H1 (cell line): ENCODE results near the gene DCXR. TPM values are rescaled to one million over a fixed set of nuclear protein-coding genes. Genes with fewer than 3 reads are reported as not detected.
A peak's percentile ranks its signal among the peaks of the same experiment; 100 is the strongest.

ENCODE experiments used
- CTCF ChIA-PET: fragments of 300-600 bp; sonication (Branson Sonifier 250); formaldehyde crosslinking; loops from one replicate; lab custom pipeline; 2021; ENCODE audit not compliant: partially characterized antibody; lab: Charles Lee
- POLR2A ChIA-PET: fragments of 300-600 bp; sonication (Branson Sonifier 250); formaldehyde crosslinking; loops from one replicate; lab custom pipeline; 2021; ENCODE audit warnings: inconsistent platforms; ENCODE audit not compliant: partially characterized antibody; lab: Charles Lee
- DNase-seq, 2 experiments: peaks; one replicate each; pipeline versions ENCODE4 v3.0.0 to v3.0.0-alpha.2; 2010 to 2022; ENCODE audit warnings: low spot score in 2 of 2, low read depth in 1 of 2, mixed read lengths in 1 of 2
- FAIRE-seq: peaks from 2 replicates; lab custom pipeline; 2011; peaks lifted over from hg19 to GRCh38; lab: Jason Lieb, UNC
- H2AFZ ChIP-seq: 2 replicates; pipeline ENCODE4 v1.8.1; 2012; ENCODE audit warnings: low read length, inconsistent platforms
- H2AK5ac ChIP-seq: 2 replicates; pipeline ENCODE4 v1.6.1; 2013; ENCODE audit warnings: low read depth, low read length
- H2BK120ac ChIP-seq: replicated peaks from 2 replicates; pipeline ENCODE3; 2013; ENCODE audit warnings: low read depth, low read length, inconsistent platforms
- H2BK12ac ChIP-seq: 2 replicates; pipeline ENCODE4 v1.6.1; 2013; ENCODE audit warnings: low read depth, low read length
- H2BK15ac ChIP-seq: 2 replicates; pipeline ENCODE4 v1.6.1; 2013; ENCODE audit warnings: low read length
- H2BK20ac ChIP-seq: 2 replicates; pipeline ENCODE4 v1.6.1; 2013; ENCODE audit warnings: low read length
- H2BK5ac ChIP-seq: 2 replicates; pipeline ENCODE4 v1.6.1; 2013; ENCODE audit warnings: low read depth, low read length
- H3K14ac ChIP-seq: 2 replicates; pipeline ENCODE4 v1.6.1; 2013; ENCODE audit warnings: inconsistent platforms; ENCODE audit not compliant: insufficient read length
- H3K18ac ChIP-seq: 2 replicates; pipeline ENCODE4 v1.6.1; 2013; ENCODE audit warnings: low read length; ENCODE audit errors: extremely low read depth
- H3K23ac ChIP-seq: 2 replicates; pipeline ENCODE4 v1.6.1; 2013; ENCODE audit warnings: inconsistent platforms; ENCODE audit not compliant: insufficient read length
- H3K23me2 ChIP-seq: 2 replicates; pipeline ENCODE4 v1.6.1; 2013; ENCODE audit warnings: low read depth, low read length
- H3K27ac ChIP-seq: 2 replicates; pipeline ENCODE4 v1.6.1; 2011; ENCODE audit warnings: low read depth, low read length, inconsistent platforms
- H3K27me3 ChIP-seq, 4 experiments: replicated peaks in 1 of 4; 1 replicate in 1 of 4; 2 replicates in 3 of 4; pipeline versions ENCODE4 v1.6.1 to v1.8.1; 2011 to 2013; ENCODE audit warnings: low read length in 3 of 4, mild to moderate bottlenecking in 3 of 4, inconsistent platforms in 2 of 4, mixed read lengths in 2 of 4, moderate library complexity in 1 of 4; ENCODE audit not compliant: control insufficient read depth in 3 of 4, insufficient read depth in 3 of 4; ENCODE audit errors: extremely low read depth in 1 of 4
- H3K36me3 ChIP-seq, 4 experiments: 2 replicates each; pipeline versions ENCODE4 v1.6.1 to v1.8.1; 2011 to 2013; ENCODE audit warnings: mild to moderate bottlenecking in 4 of 4, low read length in 3 of 4, moderate library complexity in 2 of 4, control low read depth in 1 of 4, inconsistent platforms in 1 of 4; ENCODE audit not compliant: insufficient read depth in 4 of 4, control insufficient read depth in 2 of 4
- H3K4ac ChIP-seq: replicated peaks from 2 replicates; pipeline ENCODE3; 2013; ENCODE audit warnings: low read length, low read depth, mixed read lengths, inconsistent platforms; ENCODE audit not compliant: insufficient read length
- H3K4me1 ChIP-seq, 4 experiments: replicated peaks in 1 of 4; 1 replicate in 1 of 4; 2 replicates in 3 of 4; pipeline versions ENCODE4 v1.6.1 to v1.8.1; 2011 to 2013; ENCODE audit warnings: low read length in 3 of 4, inconsistent platforms in 2 of 4, mixed read lengths in 1 of 4; ENCODE audit not compliant: insufficient read depth in 4 of 4, control insufficient read depth in 3 of 4
- H3K4me2 ChIP-seq, 2 experiments: 2 replicates each; pipeline versions ENCODE4 v1.6.1 to v1.8.1; 2011 to 2013; ENCODE audit warnings: low read depth in 2 of 2, low read length in 2 of 2, control low read depth in 1 of 2, inconsistent platforms in 1 of 2, mild to moderate bottlenecking in 1 of 2; ENCODE audit not compliant: insufficient read depth in 1 of 2
- H3K4me3 ChIP-seq, 4 experiments: fragments of 200-600, 300-600 bp in 1 of 4; sonication (generic), shearing (Covaris generic), sonication (Bioruptor Twin) in 1 of 4; 2 replicates each; pipeline versions ENCODE4 v1.5.1 to v1.8.1; 2011 to 2016; ENCODE audit warnings: low read length in 4 of 4, low read depth in 3 of 4, control low read depth in 2 of 4, inconsistent platforms in 2 of 4, mild to moderate bottlenecking in 2 of 4, mixed read lengths in 1 of 4, moderate library complexity in 1 of 4; ENCODE audit not compliant: insufficient read depth in 2 of 4; ENCODE audit errors: extremely low read depth in 1 of 4
- H3K56ac ChIP-seq: replicated peaks from 2 replicates; pipeline ENCODE3; 2013; ENCODE audit warnings: low read depth, mild to moderate bottlenecking, mixed read lengths, low read length, inconsistent platforms; ENCODE audit not compliant: insufficient read length
- H3K79me1 ChIP-seq: 2 replicates; pipeline ENCODE4 v1.6.1; 2013; ENCODE audit warnings: low read depth, low read length, control low read depth
- H3K79me2 ChIP-seq, 2 experiments: 2 replicates each; pipeline versions ENCODE4 v1.6.1 to v1.8.1; 2012 to 2013; ENCODE audit warnings: low read length in 2 of 2, mild to moderate bottlenecking in 2 of 2, inconsistent platforms in 1 of 2; ENCODE audit not compliant: insufficient read depth in 2 of 2, control insufficient read depth in 1 of 2
- H3K9ac ChIP-seq, 4 experiments: replicated peaks in 1 of 4; 1 replicate in 1 of 4; 2 replicates in 3 of 4; pipeline versions ENCODE4 v1.6.1 to v1.8.1; 2011 to 2013; ENCODE audit warnings: low read depth in 3 of 4, low read length in 3 of 4, control low read depth in 2 of 4, mild to moderate bottlenecking in 2 of 4, moderate library complexity in 2 of 4, inconsistent platforms in 1 of 4; ENCODE audit errors: extremely low read depth in 1 of 4
- H3K9me3 ChIP-seq, 2 experiments: 2 replicates each; pipeline versions ENCODE4 v1.6.1 to v1.8.1; 2012 to 2013; ENCODE audit warnings: mild to moderate bottlenecking in 2 of 2, moderate library complexity in 2 of 2, control low read depth in 1 of 2, inconsistent platforms in 1 of 2, low read depth in 1 of 2, low read length in 1 of 2, mixed read lengths in 1 of 2; ENCODE audit not compliant: insufficient read depth in 2 of 2
- H4K20me1 ChIP-seq, 2 experiments: replicated peaks in 1 of 2; 2 replicates each; pipeline versions ENCODE3 to v1.8.1; 2011 to 2013; ENCODE audit warnings: inconsistent platforms in 2 of 2, low read length in 2 of 2, mild to moderate bottlenecking in 1 of 2; ENCODE audit not compliant: insufficient read depth in 2 of 2, control insufficient read depth in 1 of 2
- H4K5ac ChIP-seq: 2 replicates; pipeline ENCODE4 v1.6.1; 2013; ENCODE audit warnings: low read length, low read depth, mixed read lengths, inconsistent platforms; ENCODE audit not compliant: insufficient read length
- H4K8ac ChIP-seq: 2 replicates; pipeline ENCODE4 v1.8.0; 2013; ENCODE audit warnings: mild to moderate bottlenecking, moderate library complexity, low read length, inconsistent platforms; ENCODE audit not compliant: insufficient read depth; ENCODE audit errors: extremely low read depth
- H4K91ac ChIP-seq: replicated peaks from 2 replicates; pipeline ENCODE3; 2013; ENCODE audit warnings: low read length, mixed read lengths, inconsistent platforms; ENCODE audit not compliant: insufficient read length
- ASH2L ChIP-seq: fragments of 200-600, 300-600 bp; sonication (generic); IDR thresholded peaks from one replicate; pipeline ENCODE4 v1.7.1; 2017; ENCODE audit warnings: low read length
- GTF2F1 ChIP-seq: IDR thresholded peaks from 2 replicates; pipeline ENCODE4 v1.6.1; 2012; ENCODE audit warnings: low read depth, low read length, improper control_type of control experiment, borderline replicate concordance
- KDM1A ChIP-seq: fragments of 200-600, 300-600 bp; sonication (generic); IDR thresholded peaks from 2 replicates; pipeline ENCODE4 v1.7.1; 2016; ENCODE audit warnings: mild to moderate bottlenecking, low read length, borderline replicate concordance
- KDM5A ChIP-seq: fragments of 200-600 bp; IDR thresholded peaks from 2 replicates; pipeline ENCODE4 v1.7.1; 2012; ENCODE audit warnings: mild to moderate bottlenecking, low read length, inconsistent platforms, mixed read lengths
- RAD21 ChIP-seq, 2 experiments: IDR thresholded peaks in 1 of 2; conservative IDR thresholded peaks in 1 of 2; 2 replicates each; pipeline ENCODE4 v1.6.1; 2011; ENCODE audit warnings: low read depth in 2 of 2, low read length in 2 of 2, improper control_type of control experiment in 1 of 2, inconsistent platforms in 1 of 2, mild to moderate bottlenecking in 1 of 2, moderate library complexity in 1 of 2
- RNF2 ChIP-seq: fragments of 200-900, 300-1000 bp; sonication (generic); IDR thresholded peaks from 2 replicates; pipeline ENCODE4 v1.7.1; 2016; ENCODE audit warnings: borderline replicate concordance, low read depth, mild to moderate bottlenecking, antibody characterized with exemption, low read length; ENCODE audit not compliant: poor library complexity, severe bottlenecking; ENCODE audit errors: missing control alignments
- TAF1 ChIP-seq: IDR thresholded peaks from 2 replicates; pipeline ENCODE4 v1.6.1; 2011; ENCODE audit warnings: mild to moderate bottlenecking, low read depth, low read length
- YY1 ChIP-seq: IDR thresholded peaks from 2 replicates; pipeline ENCODE4 v1.6.1; 2011; ENCODE audit warnings: low read depth, mild to moderate bottlenecking, low read length
- WGBS, 2 experiments: shearing (Covaris generic) in 1 of 2; methylation state at CpG; one replicate each; pipeline versions ENCODE4 v1.1.6 to v1.1.7; 2013 to 2015; ENCODE audit warnings: low lambda C conversion rate in 2 of 2, mixed read lengths in 2 of 2, inconsistent platforms in 1 of 2, low coverage in 1 of 2, missing lambda C conversion rate in 1 of 2; ENCODE audit not compliant: insufficient replicate concordance in 2 of 2, insufficient coverage in 1 of 2, insufficient read length in 1 of 2; ENCODE audit errors: extremely low coverage in 1 of 2, missing lambda C conversion rate in 1 of 2; 5-methylcytosine and 5-hydroxymethylcytosine counted together
- polyA plus RNA-seq, 7 experiments: library from polyadenylated mRNA; depleted of rRNA in 3 of 7; stranded (reverse) in 5 of 7; unstranded in 2 of 7; fragments of >200 nt in 5 of 7; fragments of 200-250 nt in 2 of 7; gene quantifications; 1 replicate in 5 of 7; 2 replicates in 1 of 7; 4 replicates in 1 of 7; pipeline versions ENCODE4 v1.2.1 to v1.2.3, GENCODE V29; 2011 to 2013; ENCODE audit warnings: missing spikeins in 2 of 7, mixed read lengths in 2 of 7
- total RNA-seq: library from RNA; stranded (reverse); fragmentation: NEBNext Ultra II Directional; extraction: Animal tissue kit (Norgen Biotek cat#: 25700); gene quantifications from 2 replicates; pipeline ENCODE4 v1.2.1, GENCODE V29; 2021

Gene DCXR
- total and polyA plus RNA-seq, 2 of the 8 experiments (the other 6 are each of a cell fraction or from before 2014, with no cell fraction given): 96.3 to 212 TPM

DNA sequence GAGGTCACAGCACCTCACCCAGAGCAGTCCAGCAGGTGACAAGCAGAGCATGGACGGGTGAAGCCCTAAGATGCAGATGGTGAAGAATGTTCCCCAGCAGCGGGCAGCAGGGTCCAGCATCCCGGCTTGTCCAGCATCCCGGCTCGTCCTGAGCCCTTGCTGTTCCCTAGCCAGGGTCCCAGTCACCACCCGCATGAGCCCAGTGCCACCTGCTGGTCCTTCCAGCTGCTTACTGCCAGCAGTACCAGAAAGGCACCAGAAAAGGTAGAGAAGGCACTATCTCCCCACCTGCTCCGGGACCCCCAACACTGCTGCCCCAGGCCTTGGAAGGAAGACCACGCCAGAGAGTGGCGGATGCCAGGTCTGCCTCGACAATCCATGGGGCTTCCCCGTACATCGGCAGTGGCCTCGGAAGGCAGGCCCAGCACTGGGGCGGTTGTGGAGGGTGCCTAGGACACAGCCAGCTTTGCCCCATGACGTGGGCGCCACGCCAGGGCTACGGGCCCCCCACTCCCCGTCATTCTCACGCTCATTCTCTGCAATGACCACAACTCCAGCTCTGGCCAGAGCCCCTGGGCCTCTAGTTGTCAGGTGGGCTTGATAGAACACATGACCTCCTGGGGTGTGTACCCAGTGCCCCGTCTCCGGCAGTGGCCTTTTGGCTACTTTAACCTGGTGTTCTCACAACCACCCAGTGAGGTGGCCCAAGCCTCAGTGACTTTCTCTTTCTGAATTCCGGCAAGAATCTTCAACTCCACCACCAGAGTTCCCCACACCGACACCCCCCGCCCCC is 16.2 kb downstream of the DCXR start:
- no peak overlapping the region for H2AK5ac ChIP-seq
- H3K4me2 ChIP-seq: peak overlapping the region; percentile 87 to 92; a peak in 3 of 4 replicates
- no peak overlapping the region; a peak in 1 of 7 replicates for H3K9ac ChIP-seq
- no peaks in the 10 kb centered on the region for H3K27me3 ChIP-seq
- H3K18ac ChIP-seq: no peak overlapping the region
- H3K79me1 ChIP-seq: peaks cover 4% of the 10 kb centered on the region; the same call in 1 of the 2 replicates
- no peak overlapping the region for H3K14ac ChIP-seq
- H2BK120ac ChIP-seq: no peak overlapping the region
- no peak overlapping the region for H3K23ac ChIP-seq
- no peak overlapping the region for H2BK20ac ChIP-seq
- no peak overlapping the region for H4K8ac ChIP-seq
- WGBS, 2 experiments: 93% methylated on average over 25 of the region's 25 CpGs; no CpG with 5 or more reads in 1 of the 2 experiments
- no peak overlapping the region for H2BK5ac ChIP-seq
- H4K91ac ChIP-seq: no peak overlapping the region
- H3K4me1 ChIP-seq: peaks cover 0 to 14% (median 8%) of the 10 kb centered on the region in 4 experiments; a peak in 5 of 7 replicates
- H3K4me3 ChIP-seq: peak overlapping the region; percentile 83 to 93 (median 86); a peak in 5 of 8 replicates
- H3K36me3 ChIP-seq: no peaks in the 10 kb centered on the region
- peaks cover 7 to 14% of the 10 kb centered on the region in 2 experiments for H4K20me1 ChIP-seq
- H2BK12ac ChIP-seq: no peak overlapping the region
- H2AFZ ChIP-seq: no peak overlapping the region
- CTCF ChIA-PET: interaction anchor here (0.6 to 4.7 kb wide), 28 partner anchors 9 to 121 kb away, joined by 3 to 29 read pairs (median 6); partner anchors contain the start of genes ASPSCR1, DUS1L, MAFG and SIRT7
- peak overlapping the region; percentile 44 for H3K4ac ChIP-seq
- no peak overlapping the region for H2BK15ac ChIP-seq
- FAIRE-seq (no peak), DNase-seq (no peak)
- H3K79me2 ChIP-seq: peaks cover 0 to 12% of the 10 kb centered on the region in 2 experiments; a peak in 1 of 4 replicates
- H3K27ac ChIP-seq: no peak overlapping the region
- H3K23me2 ChIP-seq: peaks cover 12% of the 10 kb centered on the region
- no peak overlapping the region for H4K5ac ChIP-seq
- POLR2A ChIA-PET: interaction anchor here (0.7 to 4.3 kb wide), 10 partner anchors 9 to 135 kb away, joined by 3 to 22 read pairs (median 7); partner anchors contain the start of genes FASN and RAC3
- no peaks in the 10 kb centered on the region for H3K9me3 ChIP-seq
- H3K56ac ChIP-seq: no peak overlapping the region
- no peak for TF ChIP-seq YY1
- no peak for TF ChIP-seq KDM5A
- no peak for TF ChIP-seq TAF1
- no peak for TF ChIP-seq ASH2L
- peak; percentile 56 to 75 for TF ChIP-seq RAD21 (IDR thresholded peaks at IDR 0.05 in 1 of 2, conservative IDR thresholded peaks at IDR 0.05 in 1 of 2; ENCODE audit: low read depth in 2 of 2, low read length in 2 of 2)
- no peak for TF ChIP-seq GTF2F1
- TF ChIP-seq KDM1A: no peak
- TF ChIP-seq RNF2: no peak
